Measurements from ENCODE around the gene DEGS2.

DEGS2 gene

GRCh38 chr14:100109594-100109955 is 49.9 kb downstream of the DEGS2 start:
- Histone ChIP-seq H3K27ac (ENCODE audit: poor library complexity, severe bottlenecking) (no peak overlapping the region), H3K4me3 (ENCODE audit: severe bottlenecking) (no peak overlapping the region), H3K36me3 (ENCODE audit: low read depth) (no peaks in the 10 kb centered on the region), H3K9me3 (ENCODE audit: severe bottlenecking) (no peaks in the 10 kb centered on the region), H3K27me3 (ENCODE audit: insufficient read depth, poor library complexity, severe bottlenecking) (no peaks in the 10 kb centered on the region), H3K4me1 (ENCODE audit: insufficient read depth, poor library complexity, severe bottlenecking) (peaks cover 20% of the 10 kb centered on the region)
- TF ChIP-seq CTCF (IDR thresholded peaks at IDR 0.05; ENCODE audit: poor library complexity, severe bottlenecking), result no peak
- DNase-seq (ENCODE audit: low spot score) (peak; percentile 42), ATAC-seq (ENCODE audit: low read depth) (no peak)

GRCh38 chr14:100108840-100109593 is 50.4 kb downstream of the DEGS2 start:
- Histone ChIP-seq H3K4me1 (ENCODE audit: insufficient read depth, poor library complexity, severe bottlenecking) (peaks cover 25% of the 10 kb centered on the region), H3K9me3 (ENCODE audit: severe bottlenecking) (no peaks in the 10 kb centered on the region), H3K27me3 (ENCODE audit: insufficient read depth, poor library complexity, severe bottlenecking) (no peaks in the 10 kb centered on the region), H3K36me3 (ENCODE audit: low read depth) (no peaks in the 10 kb centered on the region), H3K4me3 (ENCODE audit: severe bottlenecking) (no peak overlapping the region), H3K27ac (ENCODE audit: poor library complexity, severe bottlenecking) (peak overlapping the region; percentile 71)
- TF ChIP-seq CTCF (IDR thresholded peaks at IDR 0.05; ENCODE audit: poor library complexity, severe bottlenecking), result no peak
- peak; percentile 54 for DNase-seq (ENCODE audit: low spot score)
- no peak for ATAC-seq (ENCODE audit: low read depth)

- Histone ChIP-seq H3K27me3 (ENCODE audit: insufficient read depth, poor library complexity, severe bottlenecking) (no peaks in the 10 kb centered on the region), H3K27ac (ENCODE audit: poor library complexity, severe bottlenecking) (peak overlapping the region; percentile 71), H3K9me3 (ENCODE audit: severe bottlenecking) (no peaks in the 10 kb centered on the region), H3K36me3 (ENCODE audit: low read depth) (no peaks in the 10 kb centered on the region), H3K4me3 (ENCODE audit: severe bottlenecking) (no peak overlapping the region), H3K4me1 (ENCODE audit: insufficient read depth, poor library complexity, severe bottlenecking) (peaks cover 25% of the 10 kb centered on the region)
- DNase-seq (ENCODE audit: low spot score) (peak; percentile 84), ATAC-seq (ENCODE audit: low read depth) (peak; percentile 79)
- TF ChIP-seq CTCF (IDR thresholded peaks at IDR 0.05; ENCODE audit: poor library complexity, severe bottlenecking), result peak; percentile 99
Observed at GRCh38 chr14:100108042-100108825, 51.2 kb downstream of the DEGS2 start.

- no peaks in the 10 kb centered on the region for H3K36me3 ChIP-seq (ENCODE audit: low read depth)
Observed at GRCh38 chr14:100107236-100107635, 52.2 kb downstream of the DEGS2 start.

More at GRCh38 chr14:100107236-100107635, 52.2 kb downstream of the DEGS2 start:
- Histone ChIP-seq H3K27ac (ENCODE audit: poor library complexity, severe bottlenecking) (peak overlapping the region; percentile 71), H3K4me3 (ENCODE audit: severe bottlenecking) (no peak overlapping the region), H3K4me1 (ENCODE audit: insufficient read depth, poor library complexity, severe bottlenecking) (peaks cover 25% of the 10 kb centered on the region), H3K9me3 (ENCODE audit: severe bottlenecking) (no peaks in the 10 kb centered on the region), H3K27me3 (ENCODE audit: insufficient read depth, poor library complexity, severe bottlenecking) (no peaks in the 10 kb centered on the region)
- peak; percentile 90 for ATAC-seq (ENCODE audit: low read depth)
- TF ChIP-seq CTCF (IDR thresholded peaks at IDR 0.05; ENCODE audit: poor library complexity, severe bottlenecking), result no peak
- peak; percentile 93 for DNase-seq (ENCODE audit: low spot score)

Measured in RWPE2 (cell line).